Osteoblast (primary cell): Measurements from ENCODE around the gene NKAIN4. TPM values are rescaled to one million over a fixed set of nuclear protein-coding genes. Genes with fewer than 3 reads are reported as not detected.

Experiments used
- DNase-seq: peaks from one replicate; pipeline ENCODE4 v3.0.0; 2011; ENCODE audit warnings: low spot score, mixed read lengths; ENCODE audit not compliant: insufficient read length; ENCODE audit errors: missing footprints
- H2AFZ ChIP-seq: 2 replicates; pipeline ENCODE4 v1.6.0; 2011; ENCODE audit warnings: mild to moderate bottlenecking, low read length
- H3K27ac ChIP-seq: 2 replicates; pipeline ENCODE4 v1.5.1; 2011; ENCODE audit warnings: mild to moderate bottlenecking, low read depth, low read length, moderate library complexity
- H3K27me3 ChIP-seq: 2 replicates; pipeline ENCODE4 v1.6.0; 2012; ENCODE audit warnings: mild to moderate bottlenecking, control low read depth, inconsistent platforms, low read length, moderate library complexity; ENCODE audit not compliant: insufficient read depth
- H3K36me3 ChIP-seq: 2 replicates; pipeline ENCODE4 v1.5.1; 2011; ENCODE audit warnings: mild to moderate bottlenecking, low read length, control low read depth, moderate library complexity; ENCODE audit not compliant: insufficient read depth
- H3K4me1 ChIP-seq: 2 replicates; pipeline ENCODE4 v1.5.1; 2011; ENCODE audit warnings: mild to moderate bottlenecking, low read length, control low read depth, moderate library complexity; ENCODE audit not compliant: insufficient read depth
- H3K4me2 ChIP-seq: 2 replicates; pipeline ENCODE4 v1.6.0; 2011; ENCODE audit warnings: mild to moderate bottlenecking, low read length; ENCODE audit not compliant: insufficient read depth
- H3K4me3 ChIP-seq: fragments of 200-600 bp; sonication (generic); 3 replicates; pipeline ENCODE4 v1.5.1; 2012; ENCODE audit warnings: mild to moderate bottlenecking, low read length, inconsistent platforms; ENCODE audit not compliant: insufficient read depth
- H3K79me2 ChIP-seq: 2 replicates; pipeline ENCODE4 v1.6.0; 2012; ENCODE audit warnings: mild to moderate bottlenecking, low read length, control low read depth, inconsistent platforms; ENCODE audit not compliant: insufficient read depth
- H3K9me3 ChIP-seq: 2 replicates; pipeline ENCODE4 v1.5.1; 2011; ENCODE audit warnings: low read depth, low read length, control low read depth
- H4K20me1 ChIP-seq: 2 replicates; pipeline ENCODE4 v1.6.0; 2012; ENCODE audit warnings: mild to moderate bottlenecking, low read length, control low read depth; ENCODE audit not compliant: insufficient read depth
- total RNA-seq: library from RNA; depleted of rRNA; stranded (reverse); fragments of >200 nt; gene quantifications from 2 replicates; pipeline ENCODE4 v1.2.3, GENCODE V29; 2012
- TF ChIP-seq, protein P1 (sequence below): IDR thresholded peaks from 2 replicates; pipeline ENCODE4 v1.5.1; 2011; ENCODE audit warnings: mild to moderate bottlenecking, low read depth, low read length, moderate library complexity; ENCODE audit errors: extremely low read depth

The NKAIN4 gene
- total RNA-seq, 1 donor: not detected

DNA sequence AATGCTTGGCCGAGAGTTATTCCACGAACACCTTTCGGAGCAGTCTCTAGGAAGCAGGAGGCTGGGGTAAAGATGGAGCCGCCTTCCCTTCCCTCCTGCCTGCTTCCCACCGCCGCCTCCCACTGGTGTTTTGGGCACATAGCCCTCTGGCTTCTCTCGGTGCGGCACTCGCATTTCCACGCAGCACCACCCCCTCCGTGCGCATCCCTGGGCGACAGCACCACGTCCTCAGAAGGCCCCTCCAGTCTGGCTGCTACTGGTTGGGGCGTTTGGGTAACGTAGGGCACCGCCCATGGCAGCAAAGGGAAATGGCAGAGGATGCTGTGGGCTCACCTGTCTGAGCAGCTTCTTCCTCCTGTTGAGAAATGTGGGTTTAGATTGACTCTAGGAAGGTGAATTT lies 41.2 kb upstream of the NKAIN4 start:
- DNase-seq: no peak
- Histone ChIP-seq H3K27ac (no peak overlapping the region), H3K9me3 (no peaks in the 10 kb centered on the region), H2AFZ (no peak overlapping the region), H3K4me2 (no peak overlapping the region), H3K36me3 (no peaks in the 10 kb centered on the region), H3K27me3 (peaks cover 43% of the 10 kb centered on the region), H3K79me2 (no peaks in the 10 kb centered on the region), H3K4me3 (no peak overlapping the region), H4K20me1 (peaks cover 22% of the 10 kb centered on the region), H3K4me1 (peaks cover 7% of the 10 kb centered on the region)
- TF ChIP-seq, protein P1, sequence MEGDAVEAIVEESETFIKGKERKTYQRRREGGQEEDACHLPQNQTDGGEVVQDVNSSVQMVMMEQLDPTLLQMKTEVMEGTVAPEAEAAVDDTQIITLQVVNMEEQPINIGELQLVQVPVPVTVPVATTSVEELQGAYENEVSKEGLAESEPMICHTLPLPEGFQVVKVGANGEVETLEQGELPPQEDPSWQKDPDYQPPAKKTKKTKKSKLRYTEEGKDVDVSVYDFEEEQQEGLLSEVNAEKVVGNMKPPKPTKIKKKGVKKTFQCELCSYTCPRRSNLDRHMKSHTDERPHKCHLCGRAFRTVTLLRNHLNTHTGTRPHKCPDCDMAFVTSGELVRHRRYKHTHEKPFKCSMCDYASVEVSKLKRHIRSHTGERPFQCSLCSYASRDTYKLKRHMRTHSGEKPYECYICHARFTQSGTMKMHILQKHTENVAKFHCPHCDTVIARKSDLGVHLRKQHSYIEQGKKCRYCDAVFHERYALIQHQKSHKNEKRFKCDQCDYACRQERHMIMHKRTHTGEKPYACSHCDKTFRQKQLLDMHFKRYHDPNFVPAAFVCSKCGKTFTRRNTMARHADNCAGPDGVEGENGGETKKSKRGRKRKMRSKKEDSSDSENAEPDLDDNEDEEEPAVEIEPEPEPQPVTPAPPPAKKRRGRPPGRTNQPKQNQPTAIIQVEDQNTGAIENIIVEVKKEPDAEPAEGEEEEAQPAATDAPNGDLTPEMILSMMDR: no peak

GRCh38 chr20:63295018-63295417 lies 40.8 kb upstream of the NKAIN4 start:
- Histone ChIP-seq H3K36me3 (no peaks in the 10 kb centered on the region), H3K4me2 (no peak overlapping the region), H3K4me3 (no peak overlapping the region), H3K79me2 (no peaks in the 10 kb centered on the region), H3K9me3 (no peaks in the 10 kb centered on the region), H3K27me3 (peaks cover 39% of the 10 kb centered on the region), H4K20me1 (peaks cover 26% of the 10 kb centered on the region), H2AFZ (no peak overlapping the region), H3K4me1 (peaks cover 7% of the 10 kb centered on the region), H3K27ac (no peak overlapping the region)
- no peak for DNase-seq
- TF ChIP-seq, protein P1: no peak

- H3K27ac ChIP-seq: no peak overlapping the region
- H3K4me2 ChIP-seq: no peak overlapping the region
- peaks cover 39% of the 10 kb centered on the region for H3K27me3 ChIP-seq
- no peaks in the 10 kb centered on the region for H3K79me2 ChIP-seq
- TF ChIP-seq, protein P1: no peak
- no peak overlapping the region for H2AFZ ChIP-seq
- no peaks in the 10 kb centered on the region for H3K36me3 ChIP-seq
- DNase-seq: no peak
- H3K4me1 ChIP-seq: peaks cover 7% of the 10 kb centered on the region
- H3K4me3 ChIP-seq: no peak overlapping the region
- no peaks in the 10 kb centered on the region for H3K9me3 ChIP-seq
- peaks cover 31% of the 10 kb centered on the region for H4K20me1 ChIP-seq
Measured at GRCh38 chr20:63294536-63294900, 40.3 kb upstream of the NKAIN4 start.

DNA sequence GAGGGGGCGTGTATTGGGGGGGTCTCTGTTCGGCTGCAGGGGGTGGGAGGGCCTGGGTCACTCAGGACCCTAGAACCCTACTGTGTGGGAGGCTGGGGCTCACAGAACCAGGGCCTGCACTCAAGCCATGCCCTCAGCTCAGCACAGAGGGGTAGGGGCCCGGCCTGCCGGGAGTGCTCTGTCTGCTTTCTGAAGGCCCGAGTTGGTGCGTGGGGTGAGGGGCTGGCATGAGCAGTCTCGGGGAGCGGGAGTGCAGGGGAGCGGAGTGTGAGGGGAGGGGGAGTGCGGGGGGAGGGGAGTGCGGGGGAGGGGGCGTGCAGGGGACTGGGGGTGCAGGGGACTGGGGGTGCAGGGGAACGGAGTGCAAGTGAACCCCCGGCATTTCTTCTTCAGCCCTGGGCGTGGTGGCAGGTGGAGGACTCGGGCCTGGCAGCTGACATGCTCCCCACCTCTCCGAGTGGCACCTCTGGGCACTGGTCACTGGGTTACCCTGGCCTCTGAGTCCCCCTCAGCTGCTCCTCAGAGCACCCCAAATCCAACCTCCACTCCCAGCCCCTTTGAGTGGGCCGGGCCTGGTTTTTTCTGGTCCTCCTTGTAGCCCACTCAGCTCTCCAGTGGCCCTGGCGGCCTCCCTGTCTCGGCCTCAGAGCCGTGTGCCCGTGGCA lies 39.7 kb upstream of the NKAIN4 start:
- H2AFZ ChIP-seq: no peak overlapping the region
- no peaks in the 10 kb centered on the region for H3K79me2 ChIP-seq
- H4K20me1 ChIP-seq: peaks cover 36% of the 10 kb centered on the region
- no peaks in the 10 kb centered on the region for H3K9me3 ChIP-seq
- H3K27ac ChIP-seq: no peak overlapping the region
- H3K4me2 ChIP-seq: no peak overlapping the region
- TF ChIP-seq, protein P1: no peak
- H3K4me1 ChIP-seq: peaks cover 7% of the 10 kb centered on the region
- H3K4me3 ChIP-seq: no peak overlapping the region
- H3K36me3 ChIP-seq: no peaks in the 10 kb centered on the region
- no peak for DNase-seq
- H3K27me3 ChIP-seq: peaks cover 34% of the 10 kb centered on the region
